ENCODE results near the gene NPHP4.

The NPHP4 gene

DNA sequence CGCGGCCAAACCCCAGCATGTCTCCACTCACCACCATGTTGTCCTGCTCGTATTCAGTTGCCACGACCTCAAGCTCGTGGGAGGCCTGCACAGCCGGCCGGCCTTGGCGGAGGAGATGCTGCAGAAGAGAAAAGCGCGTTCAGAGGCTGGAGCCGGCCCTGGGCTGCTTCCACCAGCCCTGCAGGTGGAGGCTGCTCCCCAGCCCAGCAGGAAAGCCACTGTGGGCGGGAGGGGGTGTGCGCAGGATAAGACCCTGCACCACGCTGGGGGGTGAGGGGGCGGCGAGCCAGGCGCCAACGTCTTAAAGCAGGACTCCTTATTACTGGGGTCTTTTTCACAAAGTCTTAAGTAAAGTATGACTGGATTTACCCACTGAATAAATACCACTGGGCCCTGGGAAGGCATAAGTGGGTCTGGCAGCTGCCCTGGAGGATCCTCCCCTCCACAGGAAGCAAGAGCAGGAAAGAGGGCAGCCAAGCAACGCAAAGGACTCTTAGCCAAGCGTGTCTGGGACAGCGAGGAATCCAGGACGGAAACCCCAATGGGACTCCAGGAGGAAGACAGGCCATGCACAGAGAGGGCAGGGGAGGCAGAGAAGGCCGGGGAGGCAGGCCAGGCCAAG, 104.8 kb downstream of the NPHP4 start:
- H3K4me3 ChIP-seq (ENCODE audit: low read length): no peak overlapping the region
- TF ChIP-seq, protein P1, sequence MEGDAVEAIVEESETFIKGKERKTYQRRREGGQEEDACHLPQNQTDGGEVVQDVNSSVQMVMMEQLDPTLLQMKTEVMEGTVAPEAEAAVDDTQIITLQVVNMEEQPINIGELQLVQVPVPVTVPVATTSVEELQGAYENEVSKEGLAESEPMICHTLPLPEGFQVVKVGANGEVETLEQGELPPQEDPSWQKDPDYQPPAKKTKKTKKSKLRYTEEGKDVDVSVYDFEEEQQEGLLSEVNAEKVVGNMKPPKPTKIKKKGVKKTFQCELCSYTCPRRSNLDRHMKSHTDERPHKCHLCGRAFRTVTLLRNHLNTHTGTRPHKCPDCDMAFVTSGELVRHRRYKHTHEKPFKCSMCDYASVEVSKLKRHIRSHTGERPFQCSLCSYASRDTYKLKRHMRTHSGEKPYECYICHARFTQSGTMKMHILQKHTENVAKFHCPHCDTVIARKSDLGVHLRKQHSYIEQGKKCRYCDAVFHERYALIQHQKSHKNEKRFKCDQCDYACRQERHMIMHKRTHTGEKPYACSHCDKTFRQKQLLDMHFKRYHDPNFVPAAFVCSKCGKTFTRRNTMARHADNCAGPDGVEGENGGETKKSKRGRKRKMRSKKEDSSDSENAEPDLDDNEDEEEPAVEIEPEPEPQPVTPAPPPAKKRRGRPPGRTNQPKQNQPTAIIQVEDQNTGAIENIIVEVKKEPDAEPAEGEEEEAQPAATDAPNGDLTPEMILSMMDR (IDR thresholded peaks at IDR 0.05; ENCODE audit: insufficient read depth, low read depth, low read length, missing control alignments): no peak
- DNase-seq (ENCODE audit: low read depth): no peak

DNA sequence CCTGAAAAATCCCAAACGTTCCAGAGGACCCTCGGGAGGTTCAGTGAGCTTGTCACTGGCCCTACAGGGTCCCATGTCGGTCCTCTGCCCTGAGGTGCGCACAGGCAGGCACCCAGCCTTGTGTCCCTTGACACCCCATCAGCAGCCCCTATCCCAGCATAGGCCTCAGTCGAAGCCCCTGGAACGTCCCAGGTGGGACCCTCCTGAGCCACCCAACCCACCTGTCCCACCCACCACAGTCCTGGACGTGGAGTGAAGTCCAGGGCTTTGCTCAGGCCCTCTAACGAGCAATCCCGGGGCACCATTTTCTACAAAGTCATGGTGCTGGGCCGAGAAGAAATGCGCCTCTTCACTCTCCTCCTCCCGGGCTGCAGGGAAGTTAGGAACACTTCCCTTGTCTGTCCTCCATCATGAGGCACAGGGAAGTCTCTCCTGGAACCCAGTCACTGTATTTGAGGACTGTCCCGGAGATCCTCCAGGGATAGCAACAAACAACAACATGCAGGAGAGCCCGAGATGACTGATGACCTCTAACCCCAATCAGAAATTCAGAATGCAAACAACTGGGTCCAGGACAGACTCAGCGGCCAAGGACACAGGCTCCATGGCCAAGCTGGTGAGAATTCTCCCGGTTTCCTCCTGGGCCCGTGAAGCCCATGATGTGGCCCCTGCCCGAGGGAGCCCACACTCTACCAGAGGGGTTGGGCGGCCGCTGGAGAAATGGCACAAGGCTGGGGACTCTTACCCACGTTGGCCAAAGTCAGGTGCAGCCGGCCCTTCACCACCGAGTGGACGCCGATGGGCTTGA, 105.5 kb downstream of the NPHP4 start:
- no peak for DNase-seq (ENCODE audit: low read depth)
- TF ChIP-seq, protein P1 (IDR thresholded peaks at IDR 0.05; ENCODE audit: insufficient read depth, low read depth, low read length, missing control alignments): no peak
- H3K4me3 ChIP-seq (ENCODE audit: low read length): no peak overlapping the region

DNA sequence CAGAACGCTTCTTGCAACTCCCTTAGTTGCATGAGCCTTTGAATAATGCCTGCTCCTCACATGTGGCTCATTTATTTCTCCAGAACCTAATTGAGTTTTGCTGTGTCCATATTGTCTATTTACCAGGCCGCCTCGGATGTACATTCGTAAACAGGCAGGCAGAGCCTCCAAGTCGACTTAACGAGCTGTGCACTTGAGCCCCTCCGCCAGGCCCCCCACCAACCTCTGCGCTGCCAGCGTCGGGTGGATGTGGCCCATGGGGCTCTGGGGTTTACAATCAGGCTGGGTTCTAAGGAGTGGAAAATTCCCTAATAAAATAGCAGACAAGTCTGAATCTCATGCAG, 106.1 kb downstream of the NPHP4 start:
- no peak overlapping the region for H3K4me3 ChIP-seq (ENCODE audit: low read length)
- DNase-seq (ENCODE audit: low read depth): no peak
- TF ChIP-seq, protein P1 (IDR thresholded peaks at IDR 0.05; ENCODE audit: insufficient read depth, low read depth, low read length, missing control alignments): no peak

DNA sequence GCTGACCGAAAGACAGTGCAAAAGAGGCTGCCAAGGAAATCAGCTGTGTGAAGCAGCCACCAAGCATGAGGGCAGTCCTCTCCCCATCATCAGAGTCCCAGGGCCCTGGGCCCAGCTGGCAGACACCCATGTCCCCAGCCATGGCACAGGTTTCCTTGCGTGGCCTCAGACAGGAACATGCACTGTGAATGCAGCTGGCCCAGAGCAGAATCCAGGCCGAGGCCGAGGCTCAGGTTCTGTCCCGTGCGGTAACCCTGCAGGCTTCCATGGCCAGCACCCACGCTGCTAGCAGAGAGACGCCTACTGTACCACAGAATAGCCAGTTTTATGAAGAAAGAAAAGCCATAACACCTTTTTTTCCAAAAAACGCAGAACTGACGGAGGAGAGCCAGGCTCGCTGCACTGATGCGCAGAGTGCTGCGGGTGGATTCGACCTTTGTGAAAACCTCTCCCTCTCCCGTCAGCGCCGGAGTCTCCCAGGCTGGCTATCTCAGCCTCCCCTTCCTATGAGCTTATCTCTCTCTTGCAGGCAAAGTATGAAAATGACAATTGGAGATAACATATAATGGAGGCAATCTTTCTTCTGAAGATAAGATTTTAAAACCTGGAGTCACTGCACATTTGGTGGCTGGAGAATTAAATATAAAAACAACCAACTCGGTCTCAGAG, 106.6 kb downstream of the NPHP4 start:
- TF ChIP-seq, protein P1 (IDR thresholded peaks at IDR 0.05; ENCODE audit: insufficient read depth, low read depth, low read length, missing control alignments): no peak
- no peak overlapping the region for H3K4me3 ChIP-seq (ENCODE audit: low read length)
- no peak for DNase-seq (ENCODE audit: low read depth)

DNA sequence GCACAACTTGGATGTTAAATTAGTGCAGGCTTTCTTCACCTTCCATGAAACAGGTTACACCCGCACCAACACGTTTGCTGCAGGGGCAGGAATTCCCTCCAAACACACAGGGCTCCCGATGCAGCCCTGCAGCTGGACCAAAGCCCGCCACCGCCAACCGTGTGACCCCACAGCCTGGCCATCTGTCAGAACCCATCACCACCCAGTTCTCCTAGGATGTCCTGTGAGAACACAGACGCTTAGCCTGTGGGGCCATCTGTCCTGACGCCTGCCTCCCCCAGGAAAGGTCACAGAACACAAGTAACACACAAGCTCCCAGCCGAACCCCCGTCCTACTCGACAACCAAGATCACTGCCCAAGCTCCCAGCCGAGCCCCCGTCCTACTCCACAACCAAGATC, 108.1 kb downstream of the NPHP4 start:
- no peak for DNase-seq (ENCODE audit: low read depth)
- no peak overlapping the region for H3K4me3 ChIP-seq (ENCODE audit: low read length)
- TF ChIP-seq, protein P1 (IDR thresholded peaks at IDR 0.05; ENCODE audit: insufficient read depth, low read depth, low read length, missing control alignments): no peak

DNA sequence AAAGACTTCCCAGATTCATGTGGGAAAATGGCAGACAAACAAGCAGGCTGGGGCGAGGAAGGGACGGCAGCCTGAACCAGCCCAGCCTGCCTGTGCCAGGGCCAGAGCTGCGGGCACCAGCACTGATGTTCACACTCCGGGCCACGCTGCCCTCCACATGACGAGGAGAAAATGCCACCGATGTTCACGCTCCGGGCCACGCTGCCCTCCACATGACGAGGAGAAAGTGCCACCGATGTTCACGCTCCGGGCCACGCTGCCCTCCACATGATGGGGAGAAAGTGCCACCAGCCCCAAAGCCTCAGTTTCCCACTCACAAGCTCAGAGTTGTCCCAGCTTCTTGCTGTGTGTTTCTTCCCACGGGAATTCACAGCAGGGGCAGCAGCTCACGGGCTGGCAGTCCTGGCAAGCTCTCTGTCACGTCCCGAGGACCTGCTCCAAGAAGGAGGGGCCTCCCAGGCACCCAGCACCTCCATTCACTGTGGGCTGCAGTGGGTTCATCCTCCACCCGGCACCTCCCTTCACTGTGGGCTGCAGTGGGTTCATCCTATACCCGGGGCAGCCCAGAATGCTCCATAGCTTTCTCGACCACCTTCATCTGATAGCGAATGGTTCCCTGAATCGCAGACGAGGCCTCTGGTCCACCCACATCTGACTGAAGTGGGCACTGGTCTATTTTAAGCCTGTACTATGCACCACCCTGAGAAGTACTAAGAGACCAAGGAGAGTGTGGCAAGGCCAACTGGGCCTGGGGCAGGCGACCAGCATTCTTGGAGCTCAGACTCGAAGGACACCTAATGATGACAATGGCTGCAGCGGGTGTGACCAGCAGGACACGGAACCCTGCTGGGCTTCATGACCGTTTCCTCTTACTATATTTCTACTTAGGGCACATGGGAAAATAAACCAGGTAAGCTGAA, 108.8 kb downstream of the NPHP4 start:
- H3K4me3 ChIP-seq (ENCODE audit: low read length): no peak overlapping the region
- no peak for DNase-seq (ENCODE audit: low read depth)

More for the DNA sequence above, 108.8 kb downstream of the NPHP4 start:
- TF ChIP-seq, protein P1 (IDR thresholded peaks at IDR 0.05; ENCODE audit: insufficient read depth, low read depth, low read length, missing control alignments): no peak
